NCI-H128 (cell line): Measurements from ENCODE around the gene TELO2.

Source experiments
- DNase-seq: peaks from one replicate; lab custom pipeline; 2025; ENCODE audit not compliant: unreplicated experiment; lab: John Stamatoyannopoulos, UW

The TELO2 gene

GRCh38 chr16:1535391-1536291, 42.5 kb downstream of the TELO2 start:
- DNase-seq = no peak

- no peak for DNase-seq
Observed at GRCh38 chr16:1536601-1537000, 43.4 kb downstream of the TELO2 start.

GRCh38 chr16:1537138-1537577, 44.0 kb downstream of the TELO2 start:
- no peak for DNase-seq

GRCh38 chr16:1537763-1538289, 44.7 kb downstream of the TELO2 start:
- DNase-seq = no peak

- no peak for DNase-seq
Observed at GRCh38 chr16:1538804-1539520, 45.8 kb downstream of the TELO2 start.

- DNase-seq = no peak
Observed at GRCh38 chr16:1539720-1540555, 46.8 kb downstream of the TELO2 start.

- no peak for DNase-seq
Observed at GRCh38 chr16:1540556-1540855, 47.3 kb downstream of the TELO2 start.

GRCh38 chr16:1541293-1542165, 48.4 kb downstream of the TELO2 start:
- DNase-seq = no peak

- DNase-seq = no peak
Observed at GRCh38 chr16:1542166-1542500, 49.0 kb downstream of the TELO2 start.

GRCh38 chr16:1542533-1542932, 49.4 kb downstream of the TELO2 start:
- DNase-seq = no peak

- DNase-seq = no peak
Observed at GRCh38 chr16:1543085-1543896, 50.1 kb downstream of the TELO2 start.

GRCh38 chr16:1545044-1546040, 52.2 kb downstream of the TELO2 start:
- DNase-seq = no peak

GRCh38 chr16:1546430-1546829, 53.3 kb downstream of the TELO2 start:
- DNase-seq = no peak

GRCh38 chr16:1548233-1548632, 55.1 kb downstream of the TELO2 start:
- DNase-seq = no peak

- no peak for DNase-seq
Observed at GRCh38 chr16:1548727-1549126, 55.6 kb downstream of the TELO2 start.

GRCh38 chr16:1550069-1550468, 56.9 kb downstream of the TELO2 start:
- DNase-seq = no peak

GRCh38 chr16:1550696-1551095, 57.5 kb downstream of the TELO2 start:
- no peak for DNase-seq

GRCh38 chr16:1551166-1551565, 58.0 kb downstream of the TELO2 start:
- no peak for DNase-seq
